SK-N-MC (cell line): ENCODE data around the gene KRT6A.

ENCODE experiments used
- EZH2 ChIP-seq: fragments of 200-600 bp; sonication (generic); IDR thresholded peaks from one replicate; pipeline ENCODE4 v1.6.1; 2017; ENCODE audit warnings: antibody characterized with exemption
- POLR2AphosphoS5 ChIP-seq: IDR thresholded peaks from 2 replicates; pipeline ENCODE4 v1.6.1; 2012; ENCODE audit warnings: mild to moderate bottlenecking, low read depth, low read length, borderline replicate concordance

DNA sequence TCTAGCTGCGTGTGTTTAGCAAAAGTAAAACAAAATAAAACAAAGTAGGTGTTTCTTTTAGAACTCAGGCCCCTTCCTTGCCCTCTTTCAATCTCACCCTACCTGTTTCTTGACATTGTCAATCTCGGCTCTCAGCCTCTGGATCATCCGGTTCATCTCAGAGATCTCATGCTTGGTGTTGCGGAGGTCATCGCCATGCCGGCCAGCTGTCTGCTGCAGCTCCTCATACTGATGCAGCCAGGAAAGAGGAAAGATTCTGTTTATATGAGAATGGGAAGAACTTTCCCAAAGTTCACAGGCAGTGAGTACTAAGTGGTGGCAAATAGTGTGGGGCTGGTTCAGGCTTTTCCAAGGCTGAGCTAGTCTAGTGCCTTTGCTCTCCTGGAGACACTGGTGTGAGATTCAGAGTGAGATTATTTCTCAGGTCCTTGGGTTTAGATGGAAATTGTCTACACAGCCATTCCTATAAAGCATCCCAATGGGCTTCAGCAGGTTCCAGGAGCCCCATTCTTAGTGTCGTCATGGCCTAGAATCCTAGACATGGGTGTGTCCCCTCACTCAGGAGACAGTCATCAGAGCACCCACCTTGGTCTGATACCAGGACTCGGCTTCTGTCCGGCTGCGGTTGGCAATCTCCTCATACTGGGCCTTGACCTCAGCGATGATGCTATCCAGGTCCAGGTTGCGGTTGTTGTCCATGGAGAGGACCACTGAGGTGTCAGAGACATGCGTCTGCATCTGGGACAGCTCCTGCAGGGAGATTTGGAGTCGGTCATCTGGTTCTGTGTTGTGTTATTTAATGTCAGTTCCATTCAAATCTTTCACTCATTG lies 24.2 kb upstream of the KRT6A start:
- TF ChIP-seq POLR2AphosphoS5 (no peak), EZH2 (no peak)
